ENCODE measurements around the gene ANXA6. TPM values are rescaled to one million over a fixed set of nuclear protein-coding genes. Genes with fewer than 3 reads are reported as not detected.
A peak's percentile ranks its signal among the peaks of the same experiment; 100 is the strongest.

ANXA6 gene
- polyA plus RNA-seq, 1 of the 3 experiments (the other 2 are of a cell fraction), result 87.5 TPM

DNA sequence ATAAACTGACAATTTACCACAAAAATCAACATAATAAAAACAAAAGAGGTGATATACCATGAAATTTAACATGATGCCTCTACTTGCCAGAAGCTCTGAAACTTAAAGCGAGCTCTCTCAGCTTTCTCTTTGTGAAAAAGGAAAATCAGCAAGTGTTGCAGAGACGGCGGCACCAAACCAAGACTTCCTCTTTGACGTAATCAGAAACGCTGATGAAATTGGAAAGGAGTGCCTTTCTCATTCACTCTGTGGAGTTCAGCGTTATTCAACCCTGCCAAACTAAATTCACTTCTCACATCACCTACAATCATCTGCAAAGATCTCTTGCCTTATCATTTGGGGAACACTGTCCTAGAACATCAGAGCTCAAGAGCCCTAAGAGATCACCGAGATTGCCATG, 32.2 kb downstream of the ANXA6 start:
- H3K27ac ChIP-seq (ENCODE audit: low read depth in 2 of 2, low read length in 1 of 2), result no peak overlapping the region
- no peak overlapping the region for H3K4me3 ChIP-seq (ENCODE audit: low read depth in 2 of 2, low read length in 1 of 2)
- H2AFZ ChIP-seq (ENCODE audit: low read depth), result no peak overlapping the region
- no peaks in the 10 kb centered on the region for H3K27me3 ChIP-seq (ENCODE audit: insufficient read depth)
- H3K9me3 ChIP-seq, result no peaks in the 10 kb centered on the region
- no peaks in the 10 kb centered on the region for H3K79me2 ChIP-seq (ENCODE audit: insufficient read depth)
- H3K36me3 ChIP-seq (replicated peaks in 1 of 2; ENCODE audit: control insufficient read depth in 1 of 2, insufficient read depth in 2 of 2, low read length in 1 of 2), result peaks cover 19 to 56% of the 10 kb centered on the region in 2 experiments
- H3F3A ChIP-seq (replicated peaks; ENCODE audit: insufficient read depth), result no peaks in the 10 kb centered on the region
- CTCF ChIA-PET, result interaction anchor here (0.6 to 32.5 kb wide), 47 partner anchors 11 to 646 kb away, joined by 3 to 540 read pairs (median 5); partner anchors contain the start of genes ANXA6, G3BP1, GM2A and GPX3
- DNase-seq, result no peak
- H3K9me2 ChIP-seq, result no peaks in the 10 kb centered on the region
- 82% methylated on average over 7 of the region's 7 CpGs for WGBS (ENCODE audit: low lambda C conversion rate)
- TF ChIP-seq, protein P1, sequence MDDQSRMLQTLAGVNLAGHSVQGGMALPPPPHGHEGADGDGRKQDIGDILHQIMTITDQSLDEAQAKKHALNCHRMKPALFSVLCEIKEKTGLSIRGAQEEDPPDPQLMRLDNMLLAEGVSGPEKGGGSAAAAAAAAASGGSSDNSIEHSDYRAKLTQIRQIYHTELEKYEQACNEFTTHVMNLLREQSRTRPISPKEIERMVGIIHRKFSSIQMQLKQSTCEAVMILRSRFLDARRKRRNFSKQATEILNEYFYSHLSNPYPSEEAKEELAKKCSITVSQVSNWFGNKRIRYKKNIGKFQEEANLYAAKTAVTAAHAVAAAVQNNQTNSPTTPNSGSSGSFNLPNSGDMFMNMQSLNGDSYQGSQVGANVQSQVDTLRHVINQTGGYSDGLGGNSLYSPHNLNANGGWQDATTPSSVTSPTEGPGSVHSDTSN (IDR thresholded peaks at IDR 0.05), result no peak
- TF ChIP-seq JUND (IDR thresholded peaks at IDR 0.05), result no peak
- TF ChIP-seq FOXJ3 (CRISPR knock-in tag; IDR thresholded peaks at IDR 0.05), result no peak
- TF ChIP-seq ELF1 (IDR thresholded peaks at IDR 0.05), result no peak
- TF ChIP-seq, protein P2, sequence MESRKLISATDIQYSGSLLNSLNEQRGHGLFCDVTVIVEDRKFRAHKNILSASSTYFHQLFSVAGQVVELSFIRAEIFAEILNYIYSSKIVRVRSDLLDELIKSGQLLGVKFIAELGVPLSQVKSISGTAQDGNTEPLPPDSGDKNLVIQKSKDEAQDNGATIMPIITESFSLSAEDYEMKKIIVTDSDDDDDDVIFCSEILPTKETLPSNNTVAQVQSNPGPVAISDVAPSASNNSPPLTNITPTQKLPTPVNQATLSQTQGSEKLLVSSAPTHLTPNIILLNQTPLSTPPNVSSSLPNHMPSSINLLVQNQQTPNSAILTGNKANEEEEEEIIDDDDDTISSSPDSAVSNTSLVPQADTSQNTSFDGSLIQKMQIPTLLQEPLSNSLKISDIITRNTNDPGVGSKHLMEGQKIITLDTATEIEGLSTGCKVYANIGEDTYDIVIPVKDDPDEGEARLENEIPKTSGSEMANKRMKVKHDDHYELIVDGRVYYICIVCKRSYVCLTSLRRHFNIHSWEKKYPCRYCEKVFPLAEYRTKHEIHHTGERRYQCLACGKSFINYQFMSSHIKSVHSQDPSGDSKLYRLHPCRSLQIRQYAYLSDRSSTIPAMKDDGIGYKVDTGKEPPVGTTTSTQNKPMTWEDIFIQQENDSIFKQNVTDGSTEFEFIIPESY (IDR thresholded peaks at IDR 0.05; ENCODE audit: borderline replicate concordance, low read depth), result no peak
- H3K4me2 ChIP-seq, result no peak overlapping the region
- no peaks in the 10 kb centered on the region; a peak in 1 of 4 replicates for H3K4me1 ChIP-seq (ENCODE audit: control insufficient read depth in 1 of 2, insufficient read depth in 2 of 2, low read depth in 1 of 2, low read length in 1 of 2)
- POLR2A ChIA-PET, result interaction anchor here (0.6 to 1.5 kb wide), 4 partner anchors 10 to 40 kb away, joined by 3 to 8 read pairs (median 4); partner anchors contain the start of gene ANXA6
- no peak overlapping the region for H3K9ac ChIP-seq
- no peaks in the 10 kb centered on the region for H4K20me1 ChIP-seq (ENCODE audit: insufficient read depth)

DNA sequence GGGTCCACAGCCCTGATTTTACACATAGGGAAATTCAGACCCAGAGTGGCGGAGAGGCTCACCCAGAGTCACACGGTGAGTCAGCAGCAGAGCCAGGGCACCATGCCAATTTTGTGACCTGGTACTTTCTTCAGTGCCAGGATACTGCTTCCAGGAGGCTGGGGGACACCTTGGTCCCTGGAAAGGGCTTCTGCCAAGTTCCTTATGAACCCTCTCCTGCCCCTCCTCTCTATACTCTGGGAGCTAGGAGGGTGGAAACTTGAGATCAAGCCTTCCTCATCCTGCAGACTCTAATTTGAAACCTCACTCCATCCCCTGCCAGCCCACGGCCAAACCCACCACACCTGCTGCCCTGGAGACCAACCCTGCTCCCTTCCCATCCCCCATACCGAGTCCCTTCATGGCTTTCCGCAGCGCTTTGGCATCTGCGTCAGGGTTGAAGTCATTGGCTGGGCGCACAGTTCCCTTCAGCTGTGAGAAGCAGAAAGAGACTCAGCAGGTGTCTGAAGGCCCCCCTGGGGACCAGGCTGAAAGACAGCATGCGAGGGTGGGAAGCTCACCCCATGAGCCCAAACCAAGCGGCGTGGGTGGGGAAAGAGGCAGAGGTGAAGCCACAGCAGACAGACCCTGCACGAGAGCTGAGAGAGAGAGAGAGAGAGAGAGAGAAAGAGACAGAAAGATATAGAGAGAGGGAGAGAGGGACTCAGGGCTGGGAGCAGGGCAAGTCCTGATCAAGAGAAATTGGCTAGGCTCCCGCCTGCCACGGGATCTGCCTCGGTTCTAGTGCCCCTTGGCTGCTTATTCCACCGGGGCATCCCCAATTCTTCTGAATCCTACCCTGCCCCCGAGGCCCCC, 33.5 kb downstream of the ANXA6 start:
- no peak overlapping the region for H3K4me2 ChIP-seq
- no peak for DNase-seq
- H3K9me3 ChIP-seq, result no peaks in the 10 kb centered on the region
- no peak overlapping the region for H3K4me3 ChIP-seq (ENCODE audit: low read depth in 2 of 2, low read length in 1 of 2)
- H3K9ac ChIP-seq, result no peak overlapping the region
- 77% methylated on average over 17 of the region's 17 CpGs for WGBS (ENCODE audit: low lambda C conversion rate)
- POLR2A ChIA-PET, result no interaction called here
- CTCF ChIA-PET, result interaction anchor here (1.2 to 32.5 kb wide), 8 partner anchors 9 to 122 kb away, joined by 4 to 540 read pairs (median 24); no protein-coding TSS in a partner anchor
- H3K79me2 ChIP-seq (ENCODE audit: insufficient read depth), result no peaks in the 10 kb centered on the region
- H3F3A ChIP-seq (replicated peaks; ENCODE audit: insufficient read depth), result no peaks in the 10 kb centered on the region
- no peaks in the 10 kb centered on the region for H4K20me1 ChIP-seq (ENCODE audit: insufficient read depth)
- H3K9me2 ChIP-seq, result no peaks in the 10 kb centered on the region
- no peak overlapping the region for H3K27ac ChIP-seq (ENCODE audit: low read depth in 2 of 2, low read length in 1 of 2)
- H3K4me1 ChIP-seq (ENCODE audit: control insufficient read depth in 1 of 2, insufficient read depth in 2 of 2, low read depth in 1 of 2, low read length in 1 of 2), result no peaks in the 10 kb centered on the region; a peak in 1 of 4 replicates
- peaks cover 25 to 58% of the 10 kb centered on the region in 2 experiments for H3K36me3 ChIP-seq (replicated peaks in 1 of 2; ENCODE audit: control insufficient read depth in 1 of 2, insufficient read depth in 2 of 2, low read length in 1 of 2)
- H2AFZ ChIP-seq (ENCODE audit: low read depth), result no peak overlapping the region
- TF ChIP-seq FOSL2 (IDR thresholded peaks at IDR 0.05; ENCODE audit: borderline replicate concordance, low read depth) (peak; percentile 29; the same call in 1 of the 2 replicates), YY1 (IDR thresholded peaks at IDR 0.05; ENCODE audit: low read depth) (no peak), NRF1 (IDR thresholded peaks at IDR 0.05; ENCODE audit: low read depth, low read length) (no peak), SMC3 (IDR thresholded peaks at IDR 0.05; ENCODE audit: low read depth, low read length) (no peak), NFIC (IDR thresholded peaks at IDR 0.05; ENCODE audit: borderline replicate concordance) (peak; percentile 49; the same call in 1 of the 2 replicates), GATA2 (CRISPR knock-in tag; IDR thresholded peaks at IDR 0.05) (no peak), FOXM1 (IDR thresholded peaks at IDR 0.05; ENCODE audit: low read depth) (no peak), JUND (IDR thresholded peaks at IDR 0.05) (no peak)
- TF ChIP-seq, protein P2 (IDR thresholded peaks at IDR 0.05; ENCODE audit: borderline replicate concordance, low read depth), result no peak
- TF ChIP-seq, protein P3, sequence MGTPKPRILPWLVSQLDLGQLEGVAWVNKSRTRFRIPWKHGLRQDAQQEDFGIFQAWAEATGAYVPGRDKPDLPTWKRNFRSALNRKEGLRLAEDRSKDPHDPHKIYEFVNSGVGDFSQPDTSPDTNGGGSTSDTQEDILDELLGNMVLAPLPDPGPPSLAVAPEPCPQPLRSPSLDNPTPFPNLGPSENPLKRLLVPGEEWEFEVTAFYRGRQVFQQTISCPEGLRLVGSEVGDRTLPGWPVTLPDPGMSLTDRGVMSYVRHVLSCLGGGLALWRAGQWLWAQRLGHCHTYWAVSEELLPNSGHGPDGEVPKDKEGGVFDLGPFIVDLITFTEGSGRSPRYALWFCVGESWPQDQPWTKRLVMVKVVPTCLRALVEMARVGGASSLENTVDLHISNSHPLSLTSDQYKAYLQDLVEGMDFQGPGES (IDR thresholded peaks at IDR 0.05; ENCODE audit: low read depth, low read length), result no peak
- H3K27me3 ChIP-seq (ENCODE audit: insufficient read depth), result no peaks in the 10 kb centered on the region

Measured in SK-N-SH (cell line).